ENCODE measurements around the gene UNC5C. TPM values are rescaled to one million over a fixed set of nuclear protein-coding genes. Genes with fewer than 3 reads are reported as not detected.

The UNC5C gene
- total RNA-seq, 1 experiment from 2014 or later = 0.11 TPM

DNA sequence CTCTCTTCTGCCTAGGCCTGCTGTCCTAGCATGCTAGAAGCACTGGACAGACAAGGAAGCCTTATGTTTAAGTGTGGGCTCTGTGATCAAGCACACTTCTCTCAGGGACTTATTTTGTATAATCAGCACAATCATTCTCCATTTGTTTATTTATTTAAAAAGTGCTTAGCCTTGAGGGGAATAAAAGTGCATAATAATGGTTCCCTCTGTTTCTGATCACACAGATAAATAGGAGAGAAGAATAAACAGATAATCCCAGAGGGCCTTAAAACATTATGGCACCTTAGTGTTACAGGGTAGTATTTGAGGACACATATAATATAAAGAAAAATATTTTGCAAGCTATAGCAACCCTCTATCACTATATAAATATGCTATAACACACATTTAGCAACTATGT is 146.5 kb downstream of the UNC5C start:
- DNase-seq (ENCODE audit: low read depth) = no peak

DNA sequence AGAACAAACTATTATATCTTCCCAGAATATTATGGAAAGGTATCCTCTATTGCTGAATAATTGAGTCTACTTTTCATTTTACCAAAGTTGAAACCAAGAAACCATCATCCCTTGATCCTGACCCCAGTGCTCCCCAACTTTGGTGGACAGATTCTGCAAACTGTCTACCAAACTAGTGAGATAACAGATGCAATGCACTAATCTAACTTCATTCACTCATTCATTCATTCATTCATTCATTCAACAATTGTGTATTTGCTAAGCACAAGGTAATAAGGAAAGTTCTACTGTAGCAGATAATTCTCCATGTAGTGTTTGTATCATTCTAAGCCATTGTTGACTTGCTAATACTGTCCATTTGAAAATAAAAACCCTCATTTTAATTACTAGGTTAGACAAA is 150.6 kb downstream of the UNC5C start:
- DNase-seq (ENCODE audit: low read depth) = no peak

DNA sequence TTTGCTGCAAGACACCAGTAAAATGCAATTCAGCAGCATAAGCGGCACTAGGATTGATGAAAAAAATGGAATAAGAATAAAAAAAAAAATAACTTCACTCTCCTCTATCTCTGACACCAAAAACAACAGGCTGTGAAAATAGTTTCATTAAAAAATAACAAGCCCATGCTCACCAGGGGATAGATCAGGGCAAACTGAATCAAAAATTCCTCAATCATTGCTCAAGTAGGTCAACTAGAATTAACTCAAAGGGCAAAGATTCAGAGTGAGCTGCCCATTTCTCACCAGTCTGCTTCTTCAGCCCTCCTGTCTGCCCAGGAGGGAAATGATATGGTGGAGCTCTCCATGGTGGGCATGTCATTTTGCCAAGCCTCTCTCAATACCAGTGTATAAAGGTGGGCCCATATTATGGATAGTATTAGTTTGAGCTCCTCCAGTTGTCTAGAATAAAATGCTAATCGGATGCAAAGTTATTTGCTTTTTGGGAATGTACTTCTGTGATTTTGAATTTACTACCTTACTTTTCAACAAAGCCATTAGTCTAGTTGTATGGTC is 153.9 kb downstream of the UNC5C start:
- DNase-seq (ENCODE audit: low read depth) = no peak

DNA sequence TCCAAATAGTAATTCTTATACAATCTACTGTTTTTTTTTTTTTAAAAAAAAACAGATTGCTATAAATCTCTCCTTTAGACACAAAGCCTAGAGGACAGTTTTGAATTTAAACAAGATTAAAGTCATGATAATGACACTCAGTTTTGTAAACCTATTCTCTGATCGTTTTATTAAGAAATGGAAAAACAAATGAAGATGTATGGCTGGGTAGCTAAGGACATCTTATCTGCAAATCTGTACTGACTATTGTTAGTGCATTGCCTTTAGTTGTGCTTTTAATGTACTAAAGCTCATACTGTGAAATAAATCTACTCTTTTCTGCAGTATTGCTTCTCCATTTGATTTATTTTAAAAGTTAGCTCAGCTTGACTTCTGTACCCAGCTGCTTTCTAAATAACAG is 155.0 kb downstream of the UNC5C start:
- DNase-seq (ENCODE audit: low read depth) = no peak

DNA sequence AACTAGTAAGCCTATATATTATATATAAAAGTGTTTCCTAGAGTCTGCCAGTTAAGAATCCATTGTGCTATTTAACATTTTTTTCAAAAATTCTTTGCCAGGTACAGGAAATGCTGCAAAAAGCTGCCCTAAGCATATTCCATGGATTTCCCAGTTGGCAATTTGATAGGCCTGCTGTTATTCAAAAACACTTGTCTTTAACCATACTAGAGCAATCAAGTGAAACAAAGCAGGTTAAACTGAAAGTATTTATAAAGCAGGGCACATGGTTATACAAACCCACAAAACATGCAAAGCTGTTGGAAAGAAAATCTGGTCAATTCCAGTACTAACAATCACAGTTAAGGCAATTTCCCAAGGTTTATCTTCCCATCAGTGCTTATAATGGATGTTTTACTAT is 159.9 kb downstream of the UNC5C start:
- DNase-seq (ENCODE audit: low read depth) = no peak

DNA sequence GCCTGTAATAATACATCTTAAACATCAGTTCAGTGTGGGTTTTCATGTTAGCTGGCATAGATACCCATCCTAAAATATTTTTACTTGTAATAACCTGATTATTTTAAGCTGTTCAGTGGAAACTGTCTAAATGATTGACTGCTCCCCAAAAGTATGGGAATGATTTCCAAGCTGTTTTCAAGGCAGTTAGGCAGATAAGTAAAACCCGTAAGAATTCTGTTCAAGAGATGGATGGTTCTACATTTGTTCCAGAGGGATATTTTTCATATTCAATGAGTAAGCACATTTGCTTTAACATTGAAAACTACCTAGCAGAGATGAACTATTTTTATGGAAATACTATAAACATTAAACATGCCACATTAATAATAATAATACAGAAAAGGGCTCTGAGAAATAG is 161.1 kb downstream of the UNC5C start:
- DNase-seq (ENCODE audit: low read depth) = no peak

DNA sequence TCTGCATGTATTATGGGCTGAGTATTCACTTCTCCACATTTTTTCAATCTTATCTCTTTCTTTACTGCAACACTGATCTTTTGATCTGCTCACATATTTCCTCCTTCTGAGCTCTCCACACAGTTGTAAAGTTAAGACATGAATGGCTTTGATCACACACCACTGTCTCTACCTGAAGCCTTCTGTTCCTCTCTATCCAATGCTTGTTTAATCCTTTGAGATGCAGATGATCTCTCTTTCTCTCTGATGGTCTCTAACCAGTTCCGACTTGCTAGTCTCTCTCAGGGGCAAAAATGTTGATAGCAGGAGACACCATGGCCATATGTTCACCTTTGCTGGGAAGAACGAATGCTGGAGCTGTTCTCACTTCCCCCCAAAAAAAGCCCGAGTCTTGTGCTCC is 162.4 kb downstream of the UNC5C start:
- DNase-seq (ENCODE audit: low read depth) = no peak

DNA sequence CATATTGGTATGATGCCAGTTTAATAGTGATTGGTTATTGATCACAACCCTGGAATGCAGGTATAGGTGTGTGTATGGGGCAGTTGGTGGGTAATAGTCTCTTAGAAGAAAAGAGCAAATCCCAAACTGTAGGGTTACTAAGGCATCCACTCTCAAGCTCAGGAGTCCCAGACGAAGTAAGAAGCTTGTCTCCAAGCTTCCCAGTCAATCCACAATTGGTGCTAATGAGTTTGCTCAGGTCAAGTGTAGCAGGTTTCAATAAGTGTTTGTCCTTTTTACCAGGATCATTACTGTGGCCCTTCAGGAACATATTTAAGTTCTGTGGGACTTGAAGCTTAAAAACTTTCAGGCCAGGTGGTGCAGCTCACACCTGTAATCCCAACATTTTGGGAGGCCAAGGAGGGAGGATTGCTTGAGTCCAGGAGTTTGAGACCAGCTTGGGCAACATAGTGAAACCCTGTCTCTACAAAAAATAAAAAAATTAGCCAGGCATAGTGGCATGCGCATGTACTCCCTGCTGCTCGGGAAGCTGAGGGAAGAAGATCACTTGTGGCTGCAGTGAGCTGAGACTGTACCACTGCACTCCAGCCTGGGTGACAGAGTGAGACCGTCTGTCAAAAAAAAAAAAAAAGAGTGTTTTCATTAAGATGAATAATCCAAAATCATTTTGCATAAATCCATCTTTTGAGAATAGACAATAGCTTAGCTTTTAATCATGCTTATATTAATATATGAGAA is 166.8 kb downstream of the UNC5C start:
- DNase-seq (ENCODE audit: low read depth) = no peak

DNA sequence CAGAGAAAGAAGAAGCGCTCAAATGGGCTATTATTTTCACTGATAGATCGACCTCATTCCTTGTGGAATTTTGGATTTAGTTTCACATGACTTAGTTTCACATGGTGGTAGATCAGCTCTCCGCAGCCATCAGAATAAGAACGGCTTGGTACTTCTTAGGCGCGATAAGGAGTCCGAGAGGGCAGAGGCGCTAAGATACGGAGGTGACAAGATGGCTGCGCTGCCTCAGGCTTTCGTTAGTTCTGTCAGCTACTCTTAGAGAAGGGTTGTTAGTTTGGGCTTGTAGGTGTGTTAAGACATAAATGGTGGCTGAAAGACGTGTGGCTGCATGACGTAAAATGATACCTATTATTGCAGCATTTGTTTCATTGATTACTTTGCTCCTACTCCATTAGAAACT is 169.1 kb downstream of the UNC5C start:
- DNase-seq (ENCODE audit: low read depth) = no peak

DNA sequence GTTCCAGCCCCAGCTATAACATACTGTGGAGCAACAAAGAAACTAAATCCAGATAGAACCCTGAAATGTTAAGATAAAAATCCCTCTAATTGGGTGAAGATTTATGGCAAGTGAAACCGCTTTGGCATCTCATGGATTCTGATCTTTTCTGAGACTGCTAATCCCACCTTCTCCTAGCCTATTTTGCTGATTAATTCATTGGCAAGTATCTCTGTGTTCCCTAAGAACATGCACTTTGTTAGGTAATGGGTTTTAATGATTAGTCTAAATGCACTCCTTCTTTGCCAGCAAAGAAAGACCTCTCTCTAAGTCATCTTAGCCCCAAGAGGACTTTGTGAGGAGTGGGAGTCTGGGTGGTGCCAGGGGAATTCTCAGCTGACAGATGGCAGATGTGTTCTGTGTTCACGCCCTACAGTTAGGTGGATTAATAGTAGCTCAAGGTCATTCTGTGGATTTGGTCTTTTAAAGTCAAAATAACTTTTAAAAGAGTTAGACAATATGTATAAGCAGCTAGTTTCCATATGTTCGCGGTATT is 171.3 kb downstream of the UNC5C start:
- no peak for DNase-seq (ENCODE audit: low read depth)

DNA sequence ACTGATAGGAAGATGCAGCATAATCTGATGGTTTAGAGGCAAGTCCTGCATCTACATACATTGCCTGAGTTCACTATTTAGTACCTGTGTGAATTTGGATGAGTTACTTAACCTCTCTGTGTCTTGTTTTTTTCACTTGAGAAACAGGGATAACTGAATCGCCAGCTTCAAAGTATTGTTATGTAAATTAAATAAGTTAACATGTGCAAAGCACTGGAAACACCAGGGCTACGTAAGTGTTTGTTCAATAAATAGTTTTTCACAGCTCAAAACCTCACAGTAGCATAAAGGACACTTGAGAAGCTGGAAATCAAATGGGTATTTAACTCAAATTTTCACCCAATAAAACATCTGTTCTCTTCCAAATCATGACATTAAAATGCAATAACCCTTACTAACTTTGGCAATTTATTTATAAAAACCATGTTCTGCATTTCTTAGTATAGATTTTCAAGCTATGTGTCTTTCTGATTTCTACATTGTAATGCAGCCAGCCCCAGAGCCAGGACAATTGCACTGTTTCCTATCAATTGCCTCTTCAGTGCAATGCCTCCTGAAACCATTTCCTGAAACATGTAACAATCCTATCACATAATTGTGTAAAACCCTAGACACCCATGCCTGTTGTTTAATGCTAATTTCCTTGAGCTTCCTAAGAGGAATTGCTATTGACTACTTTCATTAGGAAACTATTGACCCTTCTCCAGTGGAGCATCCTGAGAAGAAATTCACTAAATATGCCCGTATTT is 177.1 kb downstream of the UNC5C start:
- no peak for DNase-seq (ENCODE audit: low read depth)

DNA sequence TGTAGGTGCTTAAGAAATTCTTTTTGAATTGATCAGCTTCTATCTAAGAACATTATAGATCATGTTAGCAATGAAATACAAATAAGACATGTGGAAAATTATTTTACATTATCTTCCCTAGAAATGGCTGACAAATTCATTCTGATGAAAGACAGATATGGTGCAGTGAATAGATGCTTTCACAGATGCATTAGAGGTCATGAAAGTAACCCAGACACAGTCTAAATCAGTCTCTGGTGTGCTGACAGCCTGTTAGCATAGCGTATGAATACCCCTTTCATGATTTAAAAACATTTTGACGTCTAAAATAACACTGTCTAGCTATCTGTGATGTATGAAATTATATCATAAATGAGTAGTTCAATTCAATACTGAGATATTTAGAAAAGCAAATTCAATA is 180.9 kb downstream of the UNC5C start:
- no peak for DNase-seq (ENCODE audit: low read depth)

DNA sequence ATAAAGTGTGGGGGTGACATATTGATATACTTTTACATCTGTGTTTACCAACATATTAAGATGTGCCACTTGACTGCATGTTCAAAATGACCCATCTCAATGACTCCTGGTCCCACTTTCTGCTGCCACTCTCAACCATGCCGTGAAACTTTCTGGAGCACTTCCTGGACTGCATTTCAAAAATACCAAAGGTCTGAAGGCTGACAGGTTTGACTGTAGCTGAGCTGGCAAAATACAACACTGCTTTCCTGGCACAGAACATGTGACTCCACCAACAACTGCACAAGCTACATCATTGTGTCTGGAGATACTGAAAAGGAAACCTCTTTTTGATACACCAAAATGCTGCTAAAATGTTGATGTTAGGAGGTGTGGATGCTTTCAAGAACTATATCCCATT is 184.8 kb downstream of the UNC5C start:
- no peak for DNase-seq (ENCODE audit: low read depth)

DNA sequence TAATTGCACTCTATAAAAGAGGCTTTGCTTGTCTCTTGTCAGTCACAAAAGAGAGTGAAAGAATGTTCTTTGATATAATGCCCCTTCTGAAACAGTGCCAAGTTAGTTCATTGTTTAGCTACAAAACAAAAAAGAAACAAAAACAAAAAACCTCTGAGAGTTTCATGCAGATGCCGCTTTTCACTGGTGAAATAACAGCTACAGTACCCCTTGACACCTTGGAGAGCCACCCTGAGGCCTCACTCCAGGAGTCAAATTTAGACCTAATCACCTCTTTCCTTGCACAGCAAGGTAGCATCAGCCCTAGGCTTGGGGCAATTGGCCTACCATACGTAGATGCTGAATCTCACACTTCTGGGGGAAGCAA is 185.2 kb downstream of the UNC5C start:
- DNase-seq (ENCODE audit: low read depth) = no peak

DNA sequence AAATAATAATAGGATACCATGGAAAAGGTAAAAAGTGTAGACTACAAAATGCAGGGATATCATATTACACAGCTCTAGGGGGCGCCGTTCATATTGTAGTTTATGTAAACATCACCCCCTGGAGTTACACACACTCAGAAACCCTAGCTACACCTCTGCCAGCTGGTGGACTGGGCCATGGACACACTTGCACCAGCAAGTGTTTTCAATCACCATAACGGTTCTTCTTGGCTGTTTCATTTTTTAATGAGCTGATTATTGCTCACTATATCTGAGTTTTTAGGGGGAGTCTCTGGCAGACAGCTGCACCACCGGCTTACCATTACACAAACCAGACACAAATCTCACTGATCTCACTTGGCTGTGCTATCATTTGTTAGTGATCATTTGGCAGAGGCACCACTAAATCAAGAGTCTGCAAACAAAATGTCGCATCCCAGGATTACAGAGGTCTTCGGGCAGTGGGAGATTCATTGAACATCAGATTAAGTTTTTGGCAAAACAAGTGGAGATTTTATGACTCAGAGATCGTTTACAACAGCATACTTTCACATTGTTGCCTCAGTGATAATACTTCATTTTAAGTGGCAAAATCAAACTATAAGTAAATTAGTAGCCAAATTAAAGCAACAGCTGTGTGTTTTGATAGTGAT is 185.7 kb downstream of the UNC5C start:
- DNase-seq (ENCODE audit: low read depth) = peak; percentile 8

DNA sequence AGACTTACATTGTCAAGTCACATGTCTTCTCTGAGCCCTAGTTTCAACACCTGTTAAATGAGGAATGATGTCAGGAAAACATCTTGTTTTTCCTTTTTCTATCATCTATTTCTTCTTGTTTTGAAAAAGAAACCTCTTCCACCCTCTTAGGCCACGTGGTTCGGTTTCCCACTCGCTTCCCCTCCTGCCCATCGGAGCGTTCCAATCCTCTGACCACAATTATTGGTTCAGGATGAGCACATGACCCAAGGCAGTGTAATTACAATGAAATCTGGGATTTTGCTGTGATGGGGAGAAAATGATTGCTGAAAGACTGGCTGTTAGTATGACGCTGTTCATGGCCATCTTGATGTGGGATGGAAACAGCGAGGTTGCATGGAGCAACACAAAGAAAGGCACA is 186.7 kb downstream of the UNC5C start:
- no peak for DNase-seq (ENCODE audit: low read depth)

DNA sequence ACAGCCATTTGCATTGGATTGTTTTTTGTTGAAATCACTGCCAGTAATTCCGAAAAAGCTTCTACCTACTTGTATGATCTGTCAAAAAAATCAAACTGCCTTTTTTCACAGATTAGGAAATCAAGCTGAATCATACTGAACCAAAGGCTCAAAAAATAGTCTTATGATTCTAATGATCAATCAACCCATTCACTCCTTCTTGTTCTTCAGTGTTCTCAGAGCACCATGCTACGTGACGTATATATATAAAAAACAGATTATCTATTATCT is 187.1 kb downstream of the UNC5C start:
- no peak for DNase-seq (ENCODE audit: low read depth)

DNA sequence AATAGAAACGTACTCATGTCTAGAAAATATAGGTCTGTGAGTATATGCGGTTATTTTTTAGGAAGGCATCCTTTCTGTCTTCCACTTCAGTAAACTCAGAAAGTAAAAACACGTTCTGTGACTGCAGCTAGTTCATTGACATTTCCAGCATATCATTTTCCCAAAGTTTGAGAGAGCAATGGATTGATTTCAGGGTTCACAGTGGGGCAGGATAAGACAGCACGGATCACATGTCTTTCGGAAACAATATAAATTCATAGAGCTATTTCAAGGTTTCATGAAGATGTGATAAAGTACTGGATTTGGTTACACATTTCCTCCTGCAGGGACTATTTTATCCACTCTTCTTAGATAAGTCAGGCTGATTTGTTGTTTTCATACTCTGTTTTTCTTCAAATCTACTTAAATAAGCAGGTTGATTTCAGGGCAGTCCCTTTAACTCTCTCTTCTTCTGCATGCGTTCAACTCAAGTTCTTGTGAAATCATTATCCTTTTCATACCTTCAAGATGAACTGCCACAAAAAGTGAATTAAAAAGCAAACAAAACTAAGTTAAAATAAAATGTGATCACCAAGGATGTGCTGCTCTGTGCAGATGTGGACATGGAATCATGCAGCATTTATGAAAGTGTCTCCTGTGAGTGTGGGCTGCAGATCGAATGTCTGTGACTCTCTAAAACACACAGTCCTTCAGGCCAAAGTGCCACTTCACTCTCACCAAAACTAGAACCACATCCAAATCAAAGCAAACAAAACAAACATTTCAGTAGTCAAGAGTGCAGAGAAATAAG is 187.7 kb downstream of the UNC5C start:
- DNase-seq (ENCODE audit: low read depth) = no peak

DNA sequence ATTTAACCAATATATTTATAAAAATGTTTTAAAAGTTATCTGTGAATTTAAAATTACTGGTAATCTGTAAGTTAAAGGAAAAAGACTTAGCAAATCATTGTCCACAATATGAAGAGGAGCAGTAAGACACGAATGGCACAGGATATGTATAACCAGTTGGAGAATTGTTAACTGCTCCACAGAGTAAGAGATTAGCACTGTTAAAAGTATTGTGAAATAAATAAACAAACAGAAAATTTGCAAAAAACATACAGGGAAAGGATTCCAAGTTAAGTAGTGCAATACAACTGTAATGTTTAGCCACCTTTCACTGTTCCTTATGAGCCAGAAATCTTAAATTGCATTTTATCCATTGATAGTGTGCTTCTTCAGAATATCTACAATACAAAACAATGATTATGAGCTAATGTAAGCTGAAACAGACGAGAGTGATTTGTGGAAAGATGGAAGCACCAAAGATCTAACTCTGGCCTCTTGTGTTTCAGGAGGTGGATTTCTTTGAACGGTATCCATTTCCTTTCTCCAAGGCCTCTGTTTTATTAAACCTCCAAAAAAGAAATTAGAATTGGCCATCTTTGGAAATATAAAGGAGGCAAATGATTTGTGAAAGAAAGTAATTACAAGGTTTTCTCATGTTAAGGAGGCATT is 188.4 kb downstream of the UNC5C start:
- no peak for DNase-seq (ENCODE audit: low read depth)

DNA sequence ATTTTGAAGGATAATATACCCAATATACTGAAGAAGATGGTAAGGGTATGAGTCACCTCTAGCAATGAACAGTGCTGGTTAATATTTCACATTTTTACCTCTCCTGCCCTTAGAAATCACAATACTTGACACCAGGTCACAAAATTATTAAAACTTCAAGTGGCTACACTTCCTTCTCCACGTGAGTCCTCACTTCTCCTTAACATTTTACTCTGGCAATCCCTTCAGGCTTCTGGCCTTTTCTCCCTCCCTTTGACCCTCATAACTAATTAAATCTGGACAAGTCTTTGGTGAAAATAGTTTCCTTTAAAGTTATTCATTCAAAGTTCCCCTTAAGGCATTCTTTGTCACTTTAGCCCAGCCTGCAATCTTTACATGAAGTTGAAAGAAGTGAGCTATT is 190.4 kb downstream of the UNC5C start:
- no peak for DNase-seq (ENCODE audit: low read depth)

DNA sequence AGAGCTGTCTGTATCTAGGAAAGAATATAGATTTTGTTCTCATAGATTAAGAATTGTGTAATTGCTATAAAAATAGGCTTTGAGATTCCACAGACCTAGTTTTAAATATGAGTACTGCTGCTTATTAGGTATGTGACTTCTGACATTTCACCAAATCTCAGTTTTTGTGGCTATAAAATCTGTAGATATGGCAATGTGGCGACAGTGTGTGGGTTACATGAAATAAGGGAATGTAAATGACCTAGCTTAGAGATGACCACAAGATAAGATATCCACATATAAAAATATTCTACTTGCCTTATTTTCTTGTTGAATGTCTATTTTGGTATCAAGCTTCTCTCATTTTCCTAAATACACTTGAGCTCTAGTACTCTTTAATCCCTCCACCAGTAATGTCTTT is 193.8 kb downstream of the UNC5C start:
- DNase-seq (ENCODE audit: low read depth) = no peak
